ENCODE measurements around the gene TM4SF20.

The TM4SF20 gene

GRCh38 chr2:227415538-227416424 is 36.7 kb upstream of the TM4SF20 start:
- no peak overlapping the region for H3K4me3 ChIP-seq (ENCODE audit: low read length)
- TF ChIP-seq, protein P1, sequence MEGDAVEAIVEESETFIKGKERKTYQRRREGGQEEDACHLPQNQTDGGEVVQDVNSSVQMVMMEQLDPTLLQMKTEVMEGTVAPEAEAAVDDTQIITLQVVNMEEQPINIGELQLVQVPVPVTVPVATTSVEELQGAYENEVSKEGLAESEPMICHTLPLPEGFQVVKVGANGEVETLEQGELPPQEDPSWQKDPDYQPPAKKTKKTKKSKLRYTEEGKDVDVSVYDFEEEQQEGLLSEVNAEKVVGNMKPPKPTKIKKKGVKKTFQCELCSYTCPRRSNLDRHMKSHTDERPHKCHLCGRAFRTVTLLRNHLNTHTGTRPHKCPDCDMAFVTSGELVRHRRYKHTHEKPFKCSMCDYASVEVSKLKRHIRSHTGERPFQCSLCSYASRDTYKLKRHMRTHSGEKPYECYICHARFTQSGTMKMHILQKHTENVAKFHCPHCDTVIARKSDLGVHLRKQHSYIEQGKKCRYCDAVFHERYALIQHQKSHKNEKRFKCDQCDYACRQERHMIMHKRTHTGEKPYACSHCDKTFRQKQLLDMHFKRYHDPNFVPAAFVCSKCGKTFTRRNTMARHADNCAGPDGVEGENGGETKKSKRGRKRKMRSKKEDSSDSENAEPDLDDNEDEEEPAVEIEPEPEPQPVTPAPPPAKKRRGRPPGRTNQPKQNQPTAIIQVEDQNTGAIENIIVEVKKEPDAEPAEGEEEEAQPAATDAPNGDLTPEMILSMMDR (IDR thresholded peaks at IDR 0.05; ENCODE audit: insufficient read depth, low read depth, low read length, missing control alignments), result no peak
- peak; percentile 85 for DNase-seq (ENCODE audit: low read depth)

- DNase-seq (ENCODE audit: low read depth), result peak; percentile 95
- TF ChIP-seq, protein P1 (IDR thresholded peaks at IDR 0.05; ENCODE audit: insufficient read depth, low read depth, low read length, missing control alignments), result no peak
Observed at GRCh38 chr2:227414846-227415245, 35.7 kb upstream of the TM4SF20 start.

DNA sequence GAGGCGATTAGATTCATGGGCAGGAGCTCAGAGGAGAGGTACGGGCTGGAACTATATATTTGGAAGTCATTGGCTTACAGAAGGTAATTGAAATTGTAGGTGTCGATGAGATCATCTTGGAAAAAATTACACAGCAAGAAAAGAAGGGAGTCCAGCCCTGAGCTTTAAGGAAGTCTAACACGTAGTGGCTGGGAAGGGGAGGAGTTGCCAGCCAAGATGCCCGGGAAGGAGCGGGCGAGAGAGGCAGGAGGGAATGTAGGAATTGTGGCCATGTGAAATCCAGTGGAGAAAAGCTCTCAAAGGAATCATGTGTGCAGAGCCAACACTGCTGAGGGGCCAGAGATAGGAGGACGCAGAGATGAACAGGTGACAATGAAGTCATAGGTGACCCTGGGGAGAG is 34.3 kb upstream of the TM4SF20 start:
- no peak for DNase-seq (ENCODE audit: low read depth)
- TF ChIP-seq, protein P1 (IDR thresholded peaks at IDR 0.05; ENCODE audit: insufficient read depth, low read depth, low read length, missing control alignments), result no peak
- no peak overlapping the region for H3K4me3 ChIP-seq (ENCODE audit: low read length)

More at GRCh38 chr2:227414846-227415245, 35.7 kb upstream of the TM4SF20 start:
- no peak overlapping the region for H3K4me3 ChIP-seq (ENCODE audit: low read length)

- TF ChIP-seq, protein P1 (IDR thresholded peaks at IDR 0.05; ENCODE audit: insufficient read depth, low read depth, low read length, missing control alignments), result no peak
- H3K4me3 ChIP-seq (ENCODE audit: low read length), result no peak overlapping the region
- no peak for DNase-seq (ENCODE audit: low read depth)
Observed at GRCh38 chr2:227412877-227413276, 33.8 kb upstream of the TM4SF20 start.

GRCh38 chr2:227411990-227412350 is 32.9 kb upstream of the TM4SF20 start:
- H3K4me3 ChIP-seq (ENCODE audit: low read length), result no peak overlapping the region
- TF ChIP-seq, protein P1 (IDR thresholded peaks at IDR 0.05; ENCODE audit: insufficient read depth, low read depth, low read length, missing control alignments), result no peak
- peak; percentile 65 for DNase-seq (ENCODE audit: low read depth)

GRCh38 chr2:227411320-227411989 is 32.3 kb upstream of the TM4SF20 start:
- no peak overlapping the region for H3K4me3 ChIP-seq (ENCODE audit: low read length)
- TF ChIP-seq, protein P1 (IDR thresholded peaks at IDR 0.05; ENCODE audit: insufficient read depth, low read depth, low read length, missing control alignments), result no peak
- DNase-seq (ENCODE audit: low read depth), result peak; percentile 98
